Stimulated activated CD4-positive, alpha-beta T cell treated with anti-CD3 and anti-CD28 coated beads, Interleukin-15, amount 100 ng/mL, for 1 hour (primary cell): ENCODE measurements around the gene SCD5.

Experiments
- DNase-seq, 2 donors: peaks; one replicate each; pipeline ENCODE4 v3.0.0-alpha.2; 2020; ENCODE audit warnings: low read depth in 1 of 2, low spot score in 1 of 2

Gene SCD5

GRCh38 chr4:82642331-82642730, 156.3 kb downstream of the SCD5 start:
- no peak for DNase-seq

DNA sequence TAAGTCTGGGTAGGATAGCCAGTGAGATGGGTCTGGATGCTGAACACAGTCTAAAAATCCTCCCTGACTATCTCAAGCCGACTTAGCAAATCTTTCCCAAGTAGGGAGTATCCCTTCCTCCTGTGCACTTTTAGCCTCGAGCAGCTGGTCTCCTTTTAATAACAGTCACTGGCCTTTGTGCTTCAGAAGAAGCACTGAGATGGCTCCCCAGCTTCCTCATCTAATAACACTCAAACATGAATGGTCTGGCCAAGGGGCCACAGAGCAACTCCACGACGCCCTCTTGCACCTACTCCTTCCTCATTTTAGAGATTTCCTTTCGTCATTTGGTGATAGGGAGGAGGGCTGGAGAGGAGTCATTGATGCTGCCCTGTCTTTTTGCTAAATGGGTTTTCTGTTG, 158.1 kb downstream of the SCD5 start:
- no peak for DNase-seq

GRCh38 chr4:82639971-82640370, 158.6 kb downstream of the SCD5 start:
- DNase-seq: no peak

GRCh38 chr4:82638479-82638878, 160.1 kb downstream of the SCD5 start:
- no peak for DNase-seq

- DNase-seq: no peak
Measured at GRCh38 chr4:82630079-82630478, 168.5 kb downstream of the SCD5 start.

GRCh38 chr4:82629238-82630000, 169.2 kb downstream of the SCD5 start:
- DNase-seq: no peak

- DNase-seq: no peak
Measured at GRCh38 chr4:82626251-82626868, 172.2 kb downstream of the SCD5 start.

- no peak for DNase-seq
Measured at GRCh38 chr4:82624819-82625218, 173.8 kb downstream of the SCD5 start.

GRCh38 chr4:82623121-82623683, 175.4 kb downstream of the SCD5 start:
- DNase-seq: no peak

GRCh38 chr4:82621251-82621650, 177.3 kb downstream of the SCD5 start:
- DNase-seq: no peak

GRCh38 chr4:82620126-82620735, 178.4 kb downstream of the SCD5 start:
- DNase-seq: no peak

DNA sequence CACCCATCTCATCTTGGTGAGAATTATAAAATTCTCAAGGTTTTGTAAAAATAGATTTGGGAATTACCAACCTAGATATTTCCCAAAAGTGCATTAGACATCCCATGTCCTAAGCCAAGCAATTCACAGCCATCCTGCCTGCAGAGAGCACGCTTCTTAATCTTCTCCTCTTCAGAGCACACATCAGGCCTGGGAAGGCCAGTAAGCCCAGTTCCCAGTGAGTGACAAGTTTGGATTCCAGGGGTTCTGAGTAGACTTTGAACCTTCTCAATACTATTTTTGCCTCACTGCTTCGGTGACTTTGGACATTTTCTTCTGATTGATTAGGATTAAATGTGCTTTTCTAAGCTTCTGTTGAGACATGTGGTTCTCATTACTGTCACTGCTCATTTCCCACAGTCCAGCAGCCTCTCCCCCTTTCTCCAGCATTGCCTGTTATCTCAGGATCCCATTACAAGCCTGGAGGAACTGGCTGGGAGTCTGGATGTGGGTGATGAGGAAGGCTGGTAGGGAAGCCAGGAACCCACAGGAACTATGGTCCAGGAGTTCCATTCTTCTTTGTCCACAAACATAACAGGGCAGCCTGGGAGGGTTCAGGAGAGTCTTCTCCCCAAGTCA, 180.4 kb downstream of the SCD5 start:
- DNase-seq: no peak

GRCh38 chr4:82614838-82615449, 183.7 kb downstream of the SCD5 start:
- DNase-seq: no peak

- DNase-seq: no peak
Measured at GRCh38 chr4:82613121-82613520, 185.5 kb downstream of the SCD5 start.

DNA sequence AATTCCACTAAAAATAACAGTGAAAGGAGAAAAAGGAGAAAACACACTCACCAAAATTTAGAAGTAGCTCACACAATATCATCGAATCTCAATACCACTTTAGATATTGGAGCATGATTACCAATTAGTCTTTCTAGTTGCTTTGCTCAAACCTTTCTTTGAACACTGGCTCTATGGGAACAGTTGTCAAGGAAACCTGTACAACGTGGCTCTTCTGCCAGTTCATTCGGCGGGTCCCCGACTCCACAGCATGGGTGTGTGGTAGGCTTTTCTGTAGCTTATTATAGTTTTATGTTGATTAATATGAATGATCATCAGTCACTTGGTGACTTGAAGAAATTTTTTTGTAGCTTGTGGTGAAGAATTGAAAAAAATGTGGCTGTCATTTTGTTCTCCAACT, 186.6 kb downstream of the SCD5 start:
- no peak for DNase-seq

GRCh38 chr4:82611527-82611926, 187.1 kb downstream of the SCD5 start:
- no peak for DNase-seq

DNA sequence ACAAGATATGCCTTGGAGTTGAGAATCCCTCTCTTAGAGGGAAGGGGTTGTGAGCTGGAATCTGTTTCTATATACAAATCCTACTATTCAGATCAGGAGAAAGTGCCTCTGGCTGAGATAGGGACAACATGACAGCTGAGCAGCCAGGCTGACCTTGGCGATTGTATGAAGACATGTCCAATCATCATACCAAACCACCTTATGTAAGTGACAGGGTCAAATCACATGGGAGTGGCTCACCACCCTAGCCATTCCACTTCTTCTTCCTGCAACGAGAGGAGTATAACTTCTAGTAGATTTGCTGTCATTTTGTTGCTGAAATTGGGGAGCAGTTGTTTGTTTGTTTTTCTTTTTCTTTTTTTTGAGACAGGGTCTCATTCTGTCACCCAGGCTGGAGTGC, 188.6 kb downstream of the SCD5 start:
- no peak for DNase-seq

- no peak for DNase-seq
Measured at GRCh38 chr4:82606622-82607021, 192.0 kb downstream of the SCD5 start.

GRCh38 chr4:82604522-82604921, 194.1 kb downstream of the SCD5 start:
- DNase-seq: no peak

DNA sequence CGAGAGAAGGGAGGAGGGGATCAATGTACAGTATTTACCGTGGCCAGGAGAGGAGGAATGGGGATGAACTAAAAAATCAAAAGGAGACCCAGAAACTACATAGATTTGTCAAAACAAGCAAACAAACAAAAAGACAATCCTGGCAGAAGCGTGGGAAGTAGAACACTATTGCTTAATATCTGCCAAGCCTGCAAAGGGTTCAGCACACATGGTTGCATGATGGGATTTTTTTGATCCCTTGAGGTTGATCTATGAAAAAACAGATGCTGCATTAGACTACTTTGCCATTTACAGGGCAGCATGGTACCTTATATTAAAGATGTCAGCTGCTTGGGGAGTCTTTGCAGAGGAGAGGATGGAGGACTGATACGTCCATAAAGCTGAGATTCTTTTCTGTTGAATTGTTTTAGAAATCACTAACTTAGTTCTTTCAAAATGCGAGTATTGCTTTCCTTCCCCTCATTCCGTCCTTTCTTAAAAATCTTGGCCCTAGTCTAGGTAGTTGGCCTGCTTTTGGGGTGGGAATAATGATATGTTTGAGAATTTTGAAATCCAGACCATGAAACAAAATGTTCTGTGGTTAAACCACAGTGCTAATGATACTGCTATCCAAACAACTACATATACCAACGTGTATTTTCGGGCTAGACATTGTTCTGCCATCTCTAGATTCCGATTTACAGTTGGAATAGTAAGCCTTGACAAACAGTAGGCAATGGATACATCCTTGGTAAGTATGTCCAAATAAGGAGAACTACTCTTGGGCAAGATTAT, 197.2 kb downstream of the SCD5 start:
- DNase-seq: no peak

DNA sequence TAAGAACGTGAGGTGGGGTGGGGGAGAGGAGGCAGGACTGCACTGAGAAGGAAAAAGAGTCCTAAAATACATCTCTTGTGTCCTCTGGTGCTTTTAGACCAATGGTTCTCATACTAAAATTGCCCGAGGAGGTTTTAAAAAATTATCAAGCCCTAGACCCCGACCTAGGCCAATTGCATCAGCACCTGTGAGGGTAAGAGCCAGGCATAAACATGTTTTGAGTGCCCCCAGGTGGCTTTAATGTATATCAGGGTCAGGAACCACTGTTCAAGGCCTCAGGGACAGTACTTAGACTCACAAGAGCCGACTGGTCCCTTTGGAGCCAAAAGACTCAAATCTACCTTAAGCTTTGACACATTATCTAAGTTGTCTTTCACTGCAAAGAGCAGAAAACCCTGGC, 199.3 kb downstream of the SCD5 start:
- no peak for DNase-seq
